Lung (tissue), 12 donors: ENCODE measurements around the gene SPIRE2. TPM values are rescaled to one million over a fixed set of nuclear protein-coding genes. Genes with fewer than 3 reads are reported as not detected.
"Not testable (repeated sequence)": the region's sequence is repeated elsewhere in the genome, so short reads cannot be mapped to it uniquely, and the experiment has no call there.

Source experiments
- ATAC-seq: fragments of 200-7000 bp; cut with Tn5 transposase; one replicate; pipeline ENCODE4 v1.9.1; 2020; ENCODE audit warnings: moderate number of reproducible peaks; ENCODE audit not compliant: insufficient read depth, low FRiP score
- DNase-seq, 3 donors: peaks; one replicate each; pipeline ENCODE4 v3.0.0-alpha.2; 2013 to 2017
- H3K27ac ChIP-seq, 2 donors: one replicate each; pipeline ENCODE4 v1.5.1; 2013; ENCODE audit warnings: mild to moderate bottlenecking in 2 of 2, moderate library complexity in 2 of 2, control low read depth in 1 of 2, inconsistent platforms in 1 of 2, low read depth in 1 of 2, low read length in 1 of 2
- H3K27me3 ChIP-seq, 3 donors: one replicate each; pipeline ENCODE4 v1.5.1; 2013; ENCODE audit warnings: low read length in 2 of 3; ENCODE audit not compliant: control insufficient read depth in 3 of 3, insufficient read depth in 3 of 3
- H3K36me3 ChIP-seq, 4 donors: one replicate each; pipeline ENCODE4 v1.5.1; 2013; ENCODE audit warnings: low read length in 4 of 4, mild to moderate bottlenecking in 1 of 4, moderate library complexity in 1 of 4; ENCODE audit not compliant: control insufficient read depth in 4 of 4, insufficient read depth in 4 of 4
- H3K4me1 ChIP-seq, 5 donors: one replicate each; pipeline ENCODE4 v1.5.1; 2013; ENCODE audit warnings: low read length in 5 of 5, mild to moderate bottlenecking in 2 of 5, moderate library complexity in 1 of 5; ENCODE audit not compliant: control insufficient read depth in 5 of 5, insufficient read depth in 5 of 5
- H3K4me3 ChIP-seq: one replicate; pipeline ENCODE4 v1.5.1; 2013; ENCODE audit warnings: mild to moderate bottlenecking, control low read depth, moderate library complexity
- H3K9ac ChIP-seq, 2 donors: one replicate each; pipeline ENCODE4 v1.5.1; 2013; ENCODE audit warnings: low read length in 2 of 2, control low read depth in 1 of 2; ENCODE audit not compliant: insufficient read depth in 1 of 2
- H3K9me3 ChIP-seq, 4 donors: one replicate each; pipeline ENCODE4 v1.5.1; 2013; ENCODE audit warnings: low read length in 3 of 4, mild to moderate bottlenecking in 1 of 4, moderate library complexity in 1 of 4; ENCODE audit not compliant: control insufficient read depth in 4 of 4, insufficient read depth in 3 of 4
- CTCF ChIP-seq: IDR thresholded peaks from 2 replicates; pipeline ENCODE4 v1.5.1; 2012; ENCODE audit warnings: mild to moderate bottlenecking; ENCODE audit errors: control extremely low read depth, extremely low read depth
- WGBS, 2 donors: extraction: QIAGEN DNeasy Blood & Tissue Kit; methylation state at CpG; one replicate each; pipeline ENCODE4 v1.1.7; 2013; 5-methylcytosine and 5-hydroxymethylcytosine counted together
- polyA plus RNA-seq, 2 donors: library from polyadenylated mRNA; stranded (reverse); fragments of 200-250 nt; gene quantifications; one replicate each; pipeline ENCODE4 v1.2.1, GENCODE V29; 2013
- total RNA-seq, 2 donors: library from RNA; depleted of rRNA in 1 of 2; stranded (reverse); fragments of >200 nt in 1 of 2; gene quantifications; one replicate each; pipeline ENCODE4 v1.2.1, GENCODE V29; 2014 to 2021
- donor health status: control.
- donor health status: control.
- donor health status: Bipolar disorder and iron deficiency.
- donor health status: healthy.
- donor health status: DM: yes; HTN: yes; CAD: no.

SPIRE2 gene
- total and polyA plus RNA-seq, 4 donors: 3.3 to 12.0 (median 8.0) TPM

GRCh38 chr16:89822188-89823086, 5.8 kb upstream of the SPIRE2 start:
- Histone ChIP-seq H3K9ac (no peak overlapping the region), H3K27ac (peak overlapping the region in 1 of 2 donors; percentile 18), H3K4me1 (peaks cover 0 to 8% (median 0%) of the 10 kb centered on the region in 5 donors), H3K4me3 (no peak overlapping the region), H3K27me3 (no peaks in the 10 kb centered on the region), H3K36me3 (no peaks in the 10 kb centered on the region), H3K9me3 (peaks cover 0 to 2% (median 0%) of the 10 kb centered on the region in 4 donors)
- DNase-seq (peak in 1 of 3 donors; percentile 24), ATAC-seq (peak; percentile 17)
- 80 to 89% methylated on average over 19 of the region's 19 CpGs for WGBS, 2 donors
- no peak for TF ChIP-seq CTCF

- Histone ChIP-seq H3K4me1 (peaks cover 0 to 9% (median 0%) of the 10 kb centered on the region in 5 donors), H3K27ac (peak overlapping the region in 1 of 2 donors; percentile 18), H3K9me3 (peaks cover 0 to 2% (median 0%) of the 10 kb centered on the region in 4 donors), H3K9ac (no peak overlapping the region), H3K4me3 (no peak overlapping the region), H3K27me3 (no peaks in the 10 kb centered on the region), H3K36me3 (no peaks in the 10 kb centered on the region)
- ATAC-seq: no peak
- WGBS, 2 donors: 81 to 87% methylated on average over 8 of the region's 8 CpGs
- DNase-seq: no peak
- TF ChIP-seq CTCF: no peak
These were observed 5.0 kb upstream of the SPIRE2 start for GRCh38 chr16:89823087-89823823.

- not testable (repeated sequence) for H3K4me3 ChIP-seq, H3K9me3 ChIP-seq, H3K27ac ChIP-seq, ATAC-seq, H3K36me3 ChIP-seq, H3K27me3 ChIP-seq, DNase-seq, H3K9ac ChIP-seq
- 78 to 90% methylated on average over 5 of the region's 5 CpGs for WGBS, 2 donors
- peaks cover 0 to 12% (median 0%) of the 10 kb centered on the region in 5 donors for H3K4me1 ChIP-seq
These were observed 4.5 kb upstream of the SPIRE2 start for GRCh38 chr16:89823824-89824148.
